GM19035 (cell line): ENCODE measurements around the gene P2RY12.

Source experiments
- ATAC-seq: cut with Tn5 transposase; IDR thresholded peaks from one replicate; pipeline ENCODE4 v1.9.1; 2021; ENCODE audit not compliant: unreplicated experiment

Gene P2RY12

DNA sequence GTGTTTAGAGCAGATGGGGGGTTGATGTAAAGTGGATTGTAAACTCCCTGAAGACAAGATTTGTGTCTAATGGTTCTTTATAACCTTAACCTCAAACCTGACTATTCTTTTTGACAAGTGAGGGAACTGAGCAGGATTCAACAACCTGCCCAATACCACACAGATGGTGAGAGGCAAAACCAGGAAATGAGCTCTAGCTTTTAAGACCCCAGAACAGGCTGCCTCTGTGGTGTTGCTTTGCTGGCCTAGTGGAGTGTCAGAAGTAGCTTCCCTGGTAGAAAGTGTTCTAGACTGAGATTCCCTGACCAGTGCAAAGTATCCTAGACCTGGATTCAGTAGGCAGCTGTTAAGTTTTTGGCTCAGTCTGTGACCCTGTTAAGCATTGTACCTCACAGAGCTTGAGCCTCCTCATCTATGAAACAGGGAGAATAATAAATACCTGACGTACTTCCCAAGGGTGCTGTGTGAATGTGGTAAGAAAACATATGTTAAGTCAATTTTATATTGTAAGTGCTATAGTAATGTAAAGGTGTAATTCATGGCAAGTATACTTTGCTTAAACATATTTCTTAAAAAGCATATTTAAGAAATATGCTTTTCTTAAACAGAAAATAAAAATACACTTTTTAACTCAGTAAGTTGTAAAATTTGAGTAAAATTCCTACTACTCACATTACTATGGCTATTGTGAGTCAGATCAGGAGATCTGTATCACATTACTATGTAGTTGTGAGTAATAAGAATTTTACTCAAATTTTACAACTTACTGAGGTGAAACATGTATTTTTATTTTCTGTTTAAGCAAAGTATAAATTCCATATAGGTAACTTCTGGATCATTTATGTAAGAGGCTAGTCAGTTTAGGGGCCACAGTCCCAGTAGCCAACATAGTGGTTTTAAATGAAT is 76.7 kb downstream of the P2RY12 start:
- ATAC-seq: no peak

DNA sequence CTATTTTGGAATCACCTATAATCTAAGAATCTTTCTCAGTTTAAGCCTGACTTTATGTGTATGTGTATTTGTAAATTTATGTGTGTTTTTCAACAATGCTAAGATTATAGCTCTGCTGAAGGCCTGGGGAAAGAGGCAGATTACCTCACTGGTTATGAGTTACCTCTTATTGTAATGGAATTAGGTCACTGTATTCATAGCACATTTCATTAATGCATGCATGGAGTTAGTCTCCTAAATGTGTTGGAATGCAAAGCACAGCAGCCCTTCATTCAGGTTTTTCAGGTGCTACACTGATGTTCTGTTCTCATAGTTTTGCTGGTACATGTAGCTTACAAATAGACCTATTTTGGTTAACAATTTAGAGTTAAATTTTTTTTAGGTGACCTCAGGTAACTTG is 77.4 kb downstream of the P2RY12 start:
- ATAC-seq: no peak

DNA sequence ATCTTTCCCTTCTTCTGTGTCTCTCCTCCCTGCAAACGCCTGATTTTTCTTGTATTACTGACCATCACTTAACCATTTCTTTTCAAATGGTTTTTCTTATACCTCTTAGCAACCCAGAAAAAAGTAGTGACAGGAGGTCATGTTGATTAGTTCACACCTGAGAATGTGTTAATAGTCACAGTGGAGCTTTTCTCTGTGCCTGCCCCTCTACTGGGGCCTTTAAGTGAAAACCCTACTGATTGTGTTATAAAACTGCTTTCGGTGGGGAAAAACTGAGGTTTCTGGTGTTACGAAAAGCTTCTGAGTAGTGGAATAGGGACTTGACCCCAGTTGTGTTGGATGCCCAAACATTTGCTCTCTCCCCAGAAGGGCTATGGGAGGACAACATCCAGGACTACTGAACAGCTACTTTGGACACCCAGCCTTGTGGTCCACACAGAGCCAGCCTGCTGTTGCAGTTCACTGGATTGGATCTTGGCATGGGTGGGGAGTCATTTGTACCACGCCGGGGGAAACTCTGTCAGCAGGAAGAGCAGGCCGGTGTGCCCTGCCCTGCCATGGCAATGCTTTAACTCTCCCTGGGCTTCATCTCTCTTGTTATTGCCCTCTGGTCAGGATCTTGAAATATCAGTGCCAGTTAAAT is 78.3 kb downstream of the P2RY12 start:
- no peak for ATAC-seq

DNA sequence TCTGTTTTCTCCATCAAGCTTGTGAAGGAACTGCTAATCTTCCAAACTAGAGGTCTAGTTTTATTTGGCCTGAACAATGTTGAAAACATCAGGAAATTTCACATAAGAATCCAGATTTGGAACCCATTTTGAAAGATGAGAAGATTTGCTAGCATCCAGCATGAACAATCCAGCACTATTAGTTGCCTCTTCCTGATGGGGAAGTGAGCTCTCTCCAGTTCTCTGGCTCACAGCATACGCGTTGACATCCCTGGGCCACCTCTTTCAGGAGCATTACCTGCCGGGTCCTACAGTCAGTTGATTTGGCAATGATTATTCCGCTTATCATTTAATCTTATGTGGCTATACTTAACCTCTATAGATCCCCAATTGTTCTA is 78.8 kb downstream of the P2RY12 start:
- no peak for ATAC-seq

- ATAC-seq: no peak
Observed at GRCh38 chr3:151305060-151305774, 79.3 kb downstream of the P2RY12 start.

DNA sequence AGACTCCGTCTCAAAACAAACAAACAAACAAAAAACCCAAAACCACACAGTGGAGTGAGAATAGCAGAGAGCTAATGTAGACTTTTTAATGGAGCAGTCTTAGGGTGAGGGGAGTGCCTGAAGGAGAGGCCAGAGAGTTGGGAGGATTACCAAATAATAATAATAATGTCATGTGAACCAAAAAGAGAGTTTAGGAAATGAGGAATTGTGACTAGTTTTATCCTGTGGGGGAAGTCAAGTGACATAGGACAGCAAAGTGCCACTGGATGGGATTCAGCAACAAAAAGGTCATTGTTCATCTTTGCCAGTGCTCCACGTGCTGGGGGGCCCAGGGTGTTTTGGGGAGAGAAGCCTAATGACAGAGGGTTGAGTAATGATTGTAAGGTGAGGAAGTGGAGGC is 80.8 kb downstream of the P2RY12 start:
- ATAC-seq: no peak

DNA sequence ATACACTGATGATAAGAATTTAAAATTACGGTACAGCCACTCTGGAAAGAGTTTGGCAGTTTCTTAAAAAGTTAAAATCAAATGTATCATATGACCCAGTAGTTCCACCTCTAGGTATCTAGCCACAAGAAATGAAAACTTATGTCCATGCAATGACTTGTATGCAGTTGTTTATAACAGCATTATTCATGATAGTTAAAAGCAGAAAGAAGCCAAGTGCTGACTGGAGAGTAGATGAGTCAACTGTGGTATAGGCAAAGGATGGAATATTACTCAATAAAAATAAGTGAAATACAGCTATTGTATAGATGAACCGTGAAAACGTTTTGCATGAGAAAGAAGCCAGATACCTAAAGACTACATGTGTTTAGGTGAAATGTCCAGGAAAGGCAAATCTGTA is 82.8 kb downstream of the P2RY12 start:
- no peak for ATAC-seq

- no peak for ATAC-seq
Observed at GRCh38 chr3:151300539-151300938, 84.0 kb downstream of the P2RY12 start.

GRCh38 chr3:151299006-151299405 is 85.5 kb downstream of the P2RY12 start:
- ATAC-seq: no peak

DNA sequence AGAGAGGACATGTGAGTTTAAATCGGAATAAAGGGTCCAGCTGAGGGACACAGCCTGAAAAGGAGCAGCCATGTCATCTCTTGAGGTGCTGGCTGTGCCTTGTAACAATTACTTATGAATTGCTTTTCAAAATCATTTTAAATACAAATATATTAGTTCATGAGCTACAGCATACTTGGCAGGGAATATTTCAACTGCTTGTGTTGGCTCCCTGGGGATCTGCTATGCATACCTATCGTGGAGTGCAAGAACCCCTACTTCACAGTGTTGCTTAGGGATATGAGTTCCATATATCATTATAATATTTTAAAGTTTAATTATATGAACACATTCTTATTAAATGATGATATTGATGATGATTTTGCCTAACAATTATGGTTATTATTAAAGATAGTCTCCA is 87.1 kb downstream of the P2RY12 start:
- no peak for ATAC-seq

DNA sequence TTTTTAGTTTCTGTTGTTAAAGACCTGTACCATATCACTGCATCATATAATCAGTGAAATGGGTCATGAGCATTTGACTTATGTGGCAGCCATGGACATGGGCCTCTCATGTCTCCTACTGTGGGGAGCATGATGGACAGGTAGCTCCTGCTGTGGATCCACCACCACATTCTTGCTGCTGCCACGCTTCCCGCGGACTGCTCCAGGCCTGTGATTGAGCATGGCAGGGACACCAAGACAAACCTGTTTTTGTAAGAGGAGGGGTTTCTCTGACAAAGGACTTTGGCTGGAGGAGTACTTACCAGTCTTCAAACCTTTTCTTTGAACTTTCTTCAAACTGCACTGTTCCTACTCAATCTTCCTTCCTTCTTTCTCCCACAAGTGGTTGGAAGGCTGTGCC is 88.3 kb downstream of the P2RY12 start:
- no peak for ATAC-seq

DNA sequence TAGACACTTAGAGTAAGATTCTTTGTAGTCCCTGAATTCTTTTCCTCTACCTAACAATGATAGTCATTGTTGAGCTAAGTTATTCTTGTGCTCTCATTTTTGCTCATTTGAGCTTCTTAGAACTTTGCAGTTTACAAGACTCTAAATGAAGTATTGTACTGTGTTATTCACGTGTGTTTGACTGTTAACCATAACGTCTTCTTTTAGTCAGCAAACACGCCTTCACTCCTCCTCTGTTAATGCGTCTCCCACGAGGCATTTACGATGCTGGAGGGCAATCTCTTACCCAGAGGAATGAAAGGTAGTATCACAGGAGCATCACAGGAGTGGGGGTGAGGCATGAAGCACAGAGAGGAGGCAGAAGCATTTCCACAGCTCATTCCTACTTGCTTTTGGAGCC is 91.4 kb downstream of the P2RY12 start:
- ATAC-seq: no peak

- ATAC-seq: no peak
Observed at GRCh38 chr3:151290673-151291072, 93.9 kb downstream of the P2RY12 start.

DNA sequence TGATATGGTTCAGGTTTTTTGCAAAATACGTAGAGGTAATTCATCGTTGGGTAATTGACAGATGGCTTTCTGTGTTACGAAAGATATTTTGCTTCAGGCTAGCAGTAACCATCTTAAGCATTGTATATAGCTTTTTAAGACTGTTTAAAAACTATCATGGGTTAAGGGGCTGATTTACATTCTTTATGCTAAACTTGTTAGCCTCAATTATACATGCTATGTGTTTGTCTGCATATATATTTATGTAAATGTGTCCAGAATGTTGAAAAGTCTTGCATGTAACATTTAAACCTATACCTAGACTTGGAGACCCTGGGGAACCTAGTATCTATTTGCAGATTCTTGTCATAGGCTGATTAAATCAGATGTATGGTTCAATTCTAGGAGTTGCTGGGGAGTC is 95.1 kb downstream of the P2RY12 start:
- no peak for ATAC-seq
